Mononuclear cell (primary cell): Measurements from ENCODE around the gene FCGBP. TPM values are rescaled to one million over a fixed set of nuclear protein-coding genes. Genes with fewer than 3 reads are reported as not detected.
A peak's percentile ranks its signal among the peaks of the same experiment; 100 is the strongest.
"Not testable (repeated sequence)": the region's sequence is repeated elsewhere in the genome, so short reads cannot be mapped to it uniquely, and the experiment has no call there.

ENCODE experiments used
- H3K27me3 ChIP-seq: 2 replicates; pipeline ENCODE4 v1.6.0; 2011; ENCODE audit warnings: low read length, control low read depth; ENCODE audit not compliant: insufficient read depth
- H3K4me1 ChIP-seq: 2 replicates; pipeline ENCODE4 v1.5.1; 2011; ENCODE audit warnings: mild to moderate bottlenecking, low read length, control low read depth; ENCODE audit not compliant: insufficient read depth
- H3K4me3 ChIP-seq: 2 replicates; pipeline ENCODE4 v1.5.1; 2011; ENCODE audit warnings: mild to moderate bottlenecking, low read length, moderate library complexity
- H3K9me3 ChIP-seq: 2 replicates; pipeline ENCODE4 v1.5.1; 2011; ENCODE audit warnings: low read depth, mild to moderate bottlenecking, control low read depth, low read length
- total RNA-seq: library from RNA; depleted of rRNA; stranded (reverse); fragments of >200 nt; gene quantifications from one replicate; pipeline ENCODE4 v1.2.3, GENCODE V29; 2012

Gene FCGBP
- 4.7 TPM for total RNA-seq

GRCh38 chr19:39934584-39935363 is at the start of gene FCGBP:
Gene FCGBP, minus strand, starts transcription at chr19:39934634.
- Histone ChIP-seq H3K4me1 (peaks cover 41% of the 10 kb centered on the region), H3K4me3 (no peak within 1 kb of the TSS), H3K27me3 (peaks cover 60% of the 10 kb centered on the region), H3K9me3 (no peaks in the 10 kb centered on the region)

- Histone ChIP-seq H3K4me3 (no peak overlapping the region), H3K4me1 (no peaks in the 10 kb centered on the region), H3K9me3 (peaks cover 30% of the 10 kb centered on the region), H3K27me3 (no peaks in the 10 kb centered on the region)
These were observed 49.4 kb upstream of the FCGBP start for GRCh38 chr19:39983695-39984300.

GRCh38 chr19:39982883-39983282 is 48.4 kb upstream of the FCGBP start:
- Histone ChIP-seq H3K4me3 (no peak overlapping the region), H3K27me3 (no peaks in the 10 kb centered on the region), H3K9me3 (peaks cover 30% of the 10 kb centered on the region), H3K4me1 (no peaks in the 10 kb centered on the region)

- Histone ChIP-seq H3K4me3 (no peak overlapping the region), H3K9me3 (no peaks in the 10 kb centered on the region), H3K4me1 (peaks cover 21% of the 10 kb centered on the region), H3K27me3 (no peaks in the 10 kb centered on the region)
These were observed 40.1 kb upstream of the FCGBP start for GRCh38 chr19:39974377-39975155.

GRCh38 chr19:39971380-39972035 is 37.1 kb upstream of the FCGBP start:
- Histone ChIP-seq H3K4me3 (peak overlapping the region; percentile 72), H3K9me3 (no peaks in the 10 kb centered on the region), H3K27me3 (peaks cover 9% of the 10 kb centered on the region), H3K4me1 (peaks cover 33% of the 10 kb centered on the region)

GRCh38 chr19:39970675-39971379 is 36.4 kb upstream of the FCGBP start, which contains the start of gene PSMC4:
Gene PSMC4, plus strand, starts transcription at chr19:39971165. Its CDS starts 38 bp downstream, at chr19:39971203.
- Histone ChIP-seq H3K4me3 (peak within 1 kb of the TSS; percentile 72), H3K4me1 (peaks cover 33% of the 10 kb centered on the region), H3K27me3 (peaks cover 9% of the 10 kb centered on the region), H3K9me3 (no peaks in the 10 kb centered on the region)

- Histone ChIP-seq H3K9me3 (no peaks in the 10 kb centered on the region), H3K4me1 (peaks cover 33% of the 10 kb centered on the region), H3K27me3 (peaks cover 9% of the 10 kb centered on the region), H3K4me3 (peak overlapping the region; percentile 72)
These were observed 35.9 kb upstream of the FCGBP start for GRCh38 chr19:39970425-39970674.

GRCh38 chr19:39969681-39970424 is 35.4 kb upstream of the FCGBP start:
- Histone ChIP-seq H3K4me3 (peak overlapping the region; percentile 72), H3K4me1 (peaks cover 33% of the 10 kb centered on the region), H3K9me3 (no peaks in the 10 kb centered on the region), H3K27me3 (peaks cover 9% of the 10 kb centered on the region)

GRCh38 chr19:39969266-39969665 is 34.8 kb upstream of the FCGBP start:
- Histone ChIP-seq H3K4me3 (no peak overlapping the region), H3K9me3 (no peaks in the 10 kb centered on the region), H3K4me1 (peaks cover 33% of the 10 kb centered on the region), H3K27me3 (peaks cover 9% of the 10 kb centered on the region)

- H3K4me3 ChIP-seq = no peak overlapping the region
- H3K9me3 ChIP-seq = no peaks in the 10 kb centered on the region
- H3K4me1 ChIP-seq = peaks cover 34% of the 10 kb centered on the region
- peaks cover 13% of the 10 kb centered on the region for H3K27me3 ChIP-seq
These were observed 34.4 kb upstream of the FCGBP start for GRCh38 chr19:39968789-39969188.

- Histone ChIP-seq H3K4me3 (no peak overlapping the region), H3K27me3 (peaks cover 22% of the 10 kb centered on the region), H3K4me1 (peaks cover 38% of the 10 kb centered on the region), H3K9me3 (no peaks in the 10 kb centered on the region)
These were observed 33.1 kb upstream of the FCGBP start for GRCh38 chr19:39967561-39967960.

- H3K4me1 ChIP-seq = peaks cover 32% of the 10 kb centered on the region
These were observed 32.2 kb upstream of the FCGBP start for GRCh38 chr19:39966617-39967016.

GRCh38 chr19:39963898-39964297 is 29.5 kb upstream of the FCGBP start:
- peaks cover 45% of the 10 kb centered on the region for H3K27me3 ChIP-seq
- peaks cover 14% of the 10 kb centered on the region for H3K4me1 ChIP-seq
- H3K4me3 ChIP-seq = no peak overlapping the region
- H3K9me3 ChIP-seq = no peaks in the 10 kb centered on the region

More at GRCh38 chr19:39966617-39967016, 32.2 kb upstream of the FCGBP start:
- no peak overlapping the region for H3K4me3 ChIP-seq
- peaks cover 30% of the 10 kb centered on the region for H3K27me3 ChIP-seq
- no peaks in the 10 kb centered on the region for H3K9me3 ChIP-seq

GRCh38 chr19:39959407-39959806 is 25.0 kb upstream of the FCGBP start:
- H3K4me3 ChIP-seq, H3K9me3 ChIP-seq: not testable (repeated sequence)
- H3K4me1 ChIP-seq = peaks cover 13% of the 10 kb centered on the region
- peaks cover 50% of the 10 kb centered on the region for H3K27me3 ChIP-seq
